Measurements from ENCODE around the gene C1orf56.

DNA sequence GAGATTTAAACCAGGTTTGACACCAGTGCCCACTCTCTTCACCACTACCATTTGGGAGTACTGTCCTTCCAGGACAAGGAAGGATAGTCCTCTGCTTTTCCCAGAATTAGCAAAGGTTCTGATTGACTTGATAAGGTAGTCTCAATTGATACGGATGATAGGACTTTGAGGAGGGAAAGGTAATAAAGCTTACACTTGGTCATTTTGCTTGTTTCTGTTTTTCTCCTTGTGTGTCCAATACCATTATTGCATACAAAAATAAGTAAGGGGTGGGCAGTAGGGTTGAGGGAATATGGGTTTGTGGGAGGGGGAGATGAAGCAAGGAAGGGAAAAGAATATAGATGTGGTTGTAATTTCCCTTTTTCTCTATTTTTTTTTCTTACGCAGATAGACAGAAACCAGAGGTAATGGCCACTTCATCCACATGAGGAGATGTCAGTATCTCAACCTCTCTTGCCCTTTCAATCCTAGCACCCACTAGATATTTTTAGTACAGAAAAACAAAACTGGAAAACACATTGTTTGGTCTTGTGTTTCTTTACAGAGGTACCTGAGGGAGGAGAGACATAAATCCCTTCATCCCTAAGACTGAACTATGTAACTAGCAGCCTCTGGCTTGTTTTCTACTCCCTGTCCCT lies 2.6 kb downstream of the C1orf56 start:
- TF ChIP-seq, protein P1, sequence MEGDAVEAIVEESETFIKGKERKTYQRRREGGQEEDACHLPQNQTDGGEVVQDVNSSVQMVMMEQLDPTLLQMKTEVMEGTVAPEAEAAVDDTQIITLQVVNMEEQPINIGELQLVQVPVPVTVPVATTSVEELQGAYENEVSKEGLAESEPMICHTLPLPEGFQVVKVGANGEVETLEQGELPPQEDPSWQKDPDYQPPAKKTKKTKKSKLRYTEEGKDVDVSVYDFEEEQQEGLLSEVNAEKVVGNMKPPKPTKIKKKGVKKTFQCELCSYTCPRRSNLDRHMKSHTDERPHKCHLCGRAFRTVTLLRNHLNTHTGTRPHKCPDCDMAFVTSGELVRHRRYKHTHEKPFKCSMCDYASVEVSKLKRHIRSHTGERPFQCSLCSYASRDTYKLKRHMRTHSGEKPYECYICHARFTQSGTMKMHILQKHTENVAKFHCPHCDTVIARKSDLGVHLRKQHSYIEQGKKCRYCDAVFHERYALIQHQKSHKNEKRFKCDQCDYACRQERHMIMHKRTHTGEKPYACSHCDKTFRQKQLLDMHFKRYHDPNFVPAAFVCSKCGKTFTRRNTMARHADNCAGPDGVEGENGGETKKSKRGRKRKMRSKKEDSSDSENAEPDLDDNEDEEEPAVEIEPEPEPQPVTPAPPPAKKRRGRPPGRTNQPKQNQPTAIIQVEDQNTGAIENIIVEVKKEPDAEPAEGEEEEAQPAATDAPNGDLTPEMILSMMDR (IDR thresholded peaks at IDR 0.05; ENCODE audit: low read depth, low read length, missing input control) = no peak
- TF ChIP-seq HNF4G (IDR thresholded peaks at IDR 0.05) (no peak), TAF1 (conservative IDR thresholded peaks at IDR 0.05) (no peak)
